Left colon (tissue), 2 donors: ENCODE data around the gene MTFP1. TPM values are rescaled to one million over a fixed set of nuclear protein-coding genes. Genes with fewer than 3 reads are reported as not detected.
"Not testable (repeated sequence)": the region's sequence is repeated elsewhere in the genome, so short reads cannot be mapped to it uniquely, and the experiment has no call there.

Experiments
- ATAC-seq: fragments of 200-7000 bp; cut with Tn5 transposase; one replicate; pipeline ENCODE4 v1.9.1; 2020; ENCODE audit warnings: mild to moderate bottlenecking, moderate library complexity
- DNase-seq, 2 donors: peaks; one replicate each; pipeline ENCODE4 v3.0.0-alpha.2; 2020
- intact Hi-C, 2 donors: fragments of 100-400 bp; cut with DNase I in 1 of 2; cut with micrococcal nuclease in 1 of 2; formaldehyde crosslinking; loops; one replicate each; pipeline versions ENCODE4 v1.11.2 to v1.14.0; 2022; cut with DNase I, micrococcal nuclease
- total RNA-seq, 2 donors: library from RNA; stranded (reverse); fragmentation: NEBNext Ultra II Directional; extraction: Animal tissue kit (Norgen Biotek cat#: 25700); gene quantifications; one replicate each; pipeline ENCODE4 v1.2.1, GENCODE V29; 2021
- donor health status: DM: no; HTN: no; CAD: no.
- donor health status: DM: yes; HTN: yes; CAD: no.

The MTFP1 gene
- total RNA-seq, 2 donors from 2014 or later, result 23.1 to 34.9 TPM

- no peak for DNase-seq
- intact Hi-C loops, result loop anchor here in 1 of 2 donors (10.0 kb wide), 1 partner anchor 86 kb away; no protein-coding TSS in a partner anchor
- peak; percentile 3 for ATAC-seq
Observed at GRCh38 chr22:30398685-30399680, 26.6 kb upstream of the MTFP1 start.

GRCh38 chr22:30399718-30400117, 25.9 kb upstream of the MTFP1 start:
- intact Hi-C loops, result loop anchor here in 1 of 2 donors (10.0 kb wide), 1 partner anchor 85 kb away; no protein-coding TSS in a partner anchor
- DNase-seq, result no peak
- no peak for ATAC-seq

- intact Hi-C loops, result no loop called here
- ATAC-seq (no peak), DNase-seq (no peak)
Observed at GRCh38 chr22:30400159-30400558, 25.4 kb upstream of the MTFP1 start.

GRCh38 chr22:30401024-30401423, 24.5 kb upstream of the MTFP1 start:
- DNase-seq, ATAC-seq, intact Hi-C loops: not testable (repeated sequence)

GRCh38 chr22:30402028-30402765, 23.4 kb upstream of the MTFP1 start:
- DNase-seq (no peak), ATAC-seq (no peak)
- intact Hi-C loops, result no loop called here

GRCh38 chr22:30402766-30403104, 22.8 kb upstream of the MTFP1 start:
- ATAC-seq, DNase-seq, intact Hi-C loops: not testable (repeated sequence)

- ATAC-seq, result no peak
- intact Hi-C loops, result no loop called here
- no peak for DNase-seq
Observed at GRCh38 chr22:30404307-30404706, 21.3 kb upstream of the MTFP1 start.

GRCh38 chr22:30405731-30406130, 19.8 kb upstream of the MTFP1 start:
- no peak for DNase-seq
- ATAC-seq, result no peak
- intact Hi-C loops, result no loop called here

GRCh38 chr22:30406400-30406799, 19.2 kb upstream of the MTFP1 start:
- no peak for ATAC-seq
- intact Hi-C loops, result no loop called here
- DNase-seq, result no peak

GRCh38 chr22:30408388-30409102, 17.0 kb upstream of the MTFP1 start:
- ATAC-seq (no peak), DNase-seq (no peak)
- intact Hi-C loops, result no loop called here

- intact Hi-C loops, result no loop called here
- no peak for ATAC-seq
Observed at GRCh38 chr22:30411780-30412179, 13.8 kb upstream of the MTFP1 start.

GRCh38 chr22:30413001-30413400, 12.6 kb upstream of the MTFP1 start:
- ATAC-seq (no peak), DNase-seq (no peak)
- intact Hi-C loops, result no loop called here

More at GRCh38 chr22:30411780-30412179, 13.8 kb upstream of the MTFP1 start:
- no peak for DNase-seq

- DNase-seq (no peak), ATAC-seq (no peak)
- intact Hi-C loops, result no loop called here
Observed at GRCh38 chr22:30413745-30414524, 11.6 kb upstream of the MTFP1 start.

GRCh38 chr22:30414525-30415047, 11.0 kb upstream of the MTFP1 start:
- no peak for ATAC-seq
- intact Hi-C loops, result no loop called here
- no peak for DNase-seq

- DNase-seq (peak in 1 of 2 donors; percentile 41), ATAC-seq (peak; percentile 90)
- intact Hi-C loops, result no loop called here
Observed at GRCh38 chr22:30416403-30416802, 9.2 kb upstream of the MTFP1 start.

- ATAC-seq (peak; percentile 50), DNase-seq (no peak)
- intact Hi-C loops, result no loop called here
Observed at GRCh38 chr22:30416837-30417236, 8.7 kb upstream of the MTFP1 start.

GRCh38 chr22:30420347-30421125, 5.0 kb upstream of the MTFP1 start:
- intact Hi-C loops, result no loop called here
- ATAC-seq (no peak), DNase-seq (no peak)
